OCI-M2 (cell line): ENCODE measurements around the gene STK32A.
"Not testable (repeated sequence)": the region's sequence is repeated elsewhere in the genome, so short reads cannot be mapped to it uniquely, and the experiment has no call there.

ENCODE experiments used
- DNase-seq: peaks from one replicate; lab custom pipeline; 2025; ENCODE audit not compliant: unreplicated experiment; lab: John Stamatoyannopoulos, UW

STK32A gene

DNA sequence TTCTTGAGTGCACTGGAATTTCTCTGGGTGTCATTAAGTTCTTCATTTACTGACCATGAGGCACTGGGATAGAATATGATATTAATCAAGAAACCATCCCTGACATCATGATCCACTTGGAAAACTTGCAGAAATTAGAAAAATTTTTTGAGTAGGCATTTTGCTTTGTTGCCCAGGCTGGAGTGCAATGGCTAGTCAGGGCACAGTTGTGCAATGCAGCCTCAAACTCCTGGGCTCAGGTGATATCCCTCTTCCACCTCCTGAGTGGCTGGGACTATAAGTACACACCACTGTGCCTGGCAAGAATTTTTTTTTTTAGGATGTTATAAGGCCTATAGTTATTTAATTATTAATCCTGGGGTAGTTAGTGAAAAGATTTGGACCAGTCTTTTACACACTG lies 106.5 kb downstream of the STK32A start:
- DNase-seq, result no peak

GRCh38 chr5:147344861-147345260 lies 110.0 kb downstream of the STK32A start:
- no peak for DNase-seq

DNA sequence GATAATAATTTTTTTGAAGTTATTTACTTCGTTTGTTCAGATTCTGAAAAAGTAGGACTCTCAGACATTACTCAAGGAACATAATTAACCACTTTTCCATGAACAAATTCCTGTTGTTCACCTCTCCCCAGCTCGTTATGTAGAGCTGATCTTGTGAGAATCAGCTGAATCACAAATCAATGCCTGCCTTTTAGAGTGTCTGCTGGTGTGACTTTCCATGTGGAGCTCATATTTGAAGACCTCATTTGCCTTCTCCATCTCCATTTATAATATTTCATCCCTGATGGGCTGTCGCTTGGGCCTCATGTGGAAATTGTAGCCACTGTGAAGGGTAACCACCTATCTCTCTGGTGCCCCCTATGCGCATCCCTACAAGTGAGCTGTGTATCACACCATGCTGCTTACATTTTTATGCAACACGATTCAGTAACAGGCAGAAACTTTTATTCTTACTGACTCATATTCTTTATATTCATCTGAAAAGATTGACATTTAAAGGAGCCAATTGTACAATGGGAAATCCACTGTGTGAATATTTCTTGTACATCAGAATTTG lies 111.3 kb downstream of the STK32A start:
- no peak for DNase-seq

GRCh38 chr5:147348046-147348445 lies 113.2 kb downstream of the STK32A start:
- DNase-seq, result no peak

- DNase-seq, result no peak
These were observed 113.6 kb downstream of the STK32A start for GRCh38 chr5:147348451-147348850.

DNA sequence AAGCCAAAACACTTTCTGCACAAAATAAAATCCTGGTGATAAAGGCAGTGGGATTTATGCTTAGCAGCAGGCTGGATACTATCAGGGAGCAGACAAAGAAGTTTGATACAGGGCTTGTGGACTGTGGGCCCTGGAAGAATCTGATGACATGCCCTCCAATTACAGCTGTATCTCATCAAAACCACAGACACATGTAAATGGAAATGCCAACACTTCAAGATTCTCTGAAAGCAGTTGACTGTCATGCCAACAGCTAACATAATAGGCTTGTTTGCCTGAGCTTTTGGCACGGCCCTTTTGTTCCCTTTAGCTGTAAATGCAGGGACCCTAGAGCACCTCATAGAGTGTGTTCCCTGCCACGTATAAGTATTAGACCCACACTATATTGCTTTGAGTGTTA lies 114.4 kb downstream of the STK32A start:
- DNase-seq, result no peak

GRCh38 chr5:147359101-147359500 lies 124.3 kb downstream of the STK32A start:
- DNase-seq, result no peak

- DNase-seq, result no peak
These were observed 124.8 kb downstream of the STK32A start for GRCh38 chr5:147359581-147359980.

DNA sequence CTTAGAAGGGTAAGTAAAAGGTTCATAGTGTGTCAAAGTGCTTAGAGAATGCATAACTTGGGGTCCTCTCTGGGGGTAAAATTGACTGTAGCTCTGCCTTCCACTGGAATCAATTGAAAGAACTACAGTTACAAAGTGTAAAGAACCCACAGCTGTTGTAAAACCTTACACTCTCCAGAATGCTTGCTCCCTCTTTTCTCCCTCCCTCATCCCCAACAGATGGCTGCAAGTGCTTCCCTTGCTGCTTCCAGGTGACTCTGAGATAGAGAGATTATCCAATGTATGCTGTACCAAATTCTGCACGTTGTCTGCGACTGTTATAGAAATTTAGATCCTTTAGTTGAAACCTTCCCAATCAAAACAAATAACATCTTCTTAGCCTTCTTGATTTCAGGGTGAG lies 126.0 kb downstream of the STK32A start:
- no peak for DNase-seq

GRCh38 chr5:147361441-147362175 lies 126.8 kb downstream of the STK32A start:
- no peak for DNase-seq

DNA sequence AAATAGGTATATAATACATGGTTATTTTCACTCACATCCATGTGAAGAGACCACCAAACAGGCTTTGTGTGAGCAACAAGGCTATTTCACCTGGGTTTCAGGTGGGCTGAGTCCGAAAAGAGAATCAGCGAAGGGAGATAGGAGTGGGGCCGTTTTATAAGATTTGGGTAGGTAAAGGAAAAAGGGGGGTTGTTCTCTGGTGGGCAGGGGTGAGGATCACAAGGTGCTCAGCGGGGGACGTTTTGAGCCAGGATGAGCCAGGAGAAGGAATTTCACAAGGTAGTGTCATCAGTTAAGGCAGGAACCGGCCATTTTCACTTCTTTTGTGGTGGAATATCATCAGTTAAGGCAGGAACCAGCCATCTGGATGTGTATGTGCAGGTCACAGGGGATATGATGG lies 132.6 kb downstream of the STK32A start:
- not testable (repeated sequence) for DNase-seq

DNA sequence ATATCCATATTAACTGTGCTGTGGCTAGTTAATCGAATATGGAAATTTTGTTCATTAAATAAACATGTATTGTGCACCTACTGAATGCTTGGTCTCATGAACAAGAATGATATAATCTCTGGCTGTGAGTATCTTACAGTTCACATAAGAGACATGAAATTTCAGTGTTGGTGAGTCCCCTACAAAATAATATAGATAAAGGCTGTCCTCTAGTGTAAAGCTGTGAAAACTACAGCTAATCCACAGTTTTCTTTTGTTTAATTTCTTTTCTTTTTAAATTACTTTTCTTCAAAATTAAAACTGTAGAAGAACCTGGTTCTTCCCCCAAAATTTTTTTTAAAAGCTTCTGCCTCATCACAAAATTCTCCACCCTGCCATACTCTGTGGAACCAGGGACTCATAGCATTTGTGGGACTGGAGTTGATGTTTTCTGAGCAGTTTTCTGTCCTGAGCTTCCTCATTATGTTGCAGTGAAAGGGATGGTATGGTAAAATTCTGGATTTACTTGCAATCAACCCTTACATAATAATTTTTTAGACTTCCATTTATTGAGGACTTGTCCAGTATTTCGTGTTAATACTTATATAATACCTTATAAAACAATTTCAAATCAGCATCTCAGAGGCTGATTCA lies 135.0 kb downstream of the STK32A start:
- no peak for DNase-seq

- DNase-seq, result no peak
These were observed 136.5 kb downstream of the STK32A start for GRCh38 chr5:147371290-147371689.

DNA sequence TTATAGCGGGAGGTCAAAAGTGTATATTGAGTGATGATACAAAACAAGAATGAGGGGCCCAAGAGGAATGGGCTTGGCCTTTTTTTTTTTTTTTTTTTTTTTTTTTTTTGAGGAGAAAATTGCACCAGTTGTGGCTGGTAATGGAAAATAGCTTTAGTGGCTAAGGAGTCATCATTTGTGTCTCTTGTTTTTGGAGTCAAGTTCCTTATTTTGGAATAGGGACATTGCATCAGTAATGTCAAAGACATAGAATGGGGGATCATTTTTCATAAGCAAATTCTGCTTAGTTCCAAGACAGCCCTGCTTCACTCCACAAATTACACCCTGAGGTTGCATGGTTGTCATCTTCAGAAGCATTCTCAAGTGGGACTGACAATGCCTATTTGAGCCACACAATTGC lies 137.4 kb downstream of the STK32A start:
- DNase-seq, result no peak

DNA sequence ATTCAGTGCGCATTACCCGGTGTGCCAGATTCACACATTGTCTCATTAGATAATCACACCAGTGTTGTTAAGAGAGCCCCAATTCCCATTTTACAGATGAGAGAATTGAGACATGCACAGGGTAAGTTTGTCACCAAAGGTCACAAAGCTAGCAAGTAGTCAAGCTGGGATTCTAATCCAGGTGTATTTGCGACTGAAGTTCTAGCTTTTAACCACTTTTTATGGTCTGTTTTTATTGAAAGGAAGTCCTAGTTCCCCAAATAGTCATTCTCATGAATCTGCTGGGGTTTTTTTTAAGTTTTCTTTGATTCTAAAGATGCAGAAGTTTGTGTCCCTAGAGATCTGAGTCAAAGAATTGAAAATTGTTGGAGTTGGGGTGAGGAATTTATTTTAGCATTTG lies 138.5 kb downstream of the STK32A start:
- DNase-seq, result no peak

GRCh38 chr5:147375151-147375550 lies 140.3 kb downstream of the STK32A start:
- no peak for DNase-seq

GRCh38 chr5:147377682-147378081 lies 142.9 kb downstream of the STK32A start:
- DNase-seq, result no peak

GRCh38 chr5:147381555-147381954 lies 146.7 kb downstream of the STK32A start:
- DNase-seq, result no peak

DNA sequence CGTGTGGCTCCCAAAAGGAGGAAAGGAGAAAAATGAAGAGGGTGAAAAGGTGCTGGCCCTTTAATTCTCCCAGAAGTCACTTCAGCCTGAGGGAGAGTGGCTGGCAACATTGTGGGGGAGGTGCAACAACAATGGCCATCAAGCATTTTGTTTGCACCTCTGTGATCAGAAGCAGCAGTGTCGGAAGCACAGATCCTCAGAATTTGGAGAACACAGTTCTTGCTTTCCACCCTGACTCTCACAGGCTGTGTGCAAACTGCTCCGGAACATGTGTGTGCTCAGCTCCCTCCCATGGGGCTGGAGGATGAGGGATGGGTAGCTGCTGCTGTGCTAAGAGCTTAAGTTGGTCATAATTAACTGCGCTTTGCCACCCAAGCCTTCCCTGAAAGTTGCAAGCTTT lies 147.9 kb downstream of the STK32A start:
- DNase-seq, result no peak

DNA sequence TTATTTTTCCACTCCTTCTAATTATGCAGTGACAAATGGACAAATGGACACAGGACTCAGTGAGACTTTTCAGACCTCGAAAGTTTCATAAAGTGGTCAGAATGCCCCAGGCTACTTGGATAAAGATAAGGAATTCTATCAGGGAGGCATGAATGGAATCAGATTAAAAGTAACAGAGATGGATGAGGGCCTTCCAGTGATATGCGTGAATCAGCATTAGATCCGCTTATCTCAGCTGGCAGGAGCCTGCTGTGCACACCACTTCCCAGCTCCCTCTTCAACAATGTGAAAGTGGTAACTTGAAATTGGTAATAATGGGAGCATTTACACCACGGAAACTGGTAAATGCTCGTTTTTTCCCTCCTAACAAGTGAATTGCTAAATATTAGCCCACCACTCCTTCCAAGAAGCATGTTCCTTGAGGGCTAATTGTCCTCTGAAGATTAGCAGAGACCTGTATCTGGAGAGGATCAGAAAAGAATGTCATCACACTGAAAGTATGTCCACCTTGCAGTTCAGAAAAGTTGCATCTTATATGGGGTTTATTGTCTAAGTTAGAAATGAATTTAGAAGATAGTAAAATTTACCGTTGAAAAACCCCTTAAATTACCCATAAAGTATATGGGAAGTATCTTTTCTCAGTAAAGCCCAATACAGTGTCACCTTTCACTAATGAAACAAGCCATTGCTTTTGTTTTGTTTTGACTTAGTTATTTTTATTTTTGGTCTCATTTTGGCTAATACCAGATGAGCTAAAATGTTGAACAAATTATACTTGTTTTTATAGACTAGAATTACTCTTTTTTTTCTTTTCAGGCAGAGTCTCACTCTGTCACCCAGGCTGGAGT lies 149.7 kb downstream of the STK32A start:
- DNase-seq, result no peak

- DNase-seq, result no peak
These were observed 152.3 kb downstream of the STK32A start for GRCh38 chr5:147387109-147387508.
